ENCODE measurements around the gene SPECC1L.
A peak's percentile ranks its signal among the peaks of the same experiment; 100 is the strongest.

The SPECC1L gene

GRCh38 chr22:24338726-24339451, 68.3 kb downstream of the SPECC1L start:
- H3K4me1 Mint-ChIP-seq: peaks cover 8% of the 10 kb centered on the region
- H3K27me3 Mint-ChIP-seq: no peaks in the 10 kb centered on the region
- H3K9me3 Mint-ChIP-seq: no peaks in the 10 kb centered on the region
- ATAC-seq: no peak
- no peak overlapping the region for H3K4me3 Mint-ChIP-seq
- H3K27ac Mint-ChIP-seq: no peak overlapping the region
- DNase-seq: no peak

- Mint-ChIP-seq H3K4me1 (peaks cover 8% of the 10 kb centered on the region), H3K27ac (no peak overlapping the region), H3K4me3 (no peak overlapping the region), H3K9me3 (no peaks in the 10 kb centered on the region), H3K27me3 (no peaks in the 10 kb centered on the region)
- DNase-seq (no peak), ATAC-seq (no peak)
Observed at GRCh38 chr22:24339452-24339747, 68.8 kb downstream of the SPECC1L start.

GRCh38 chr22:24341627-24342026, 71.0 kb downstream of the SPECC1L start:
- H3K4me1 Mint-ChIP-seq: no peaks in the 10 kb centered on the region
- DNase-seq: no peak
- H3K4me3 Mint-ChIP-seq: no peak overlapping the region
- no peak for ATAC-seq
- peak overlapping the region in 1 of 2 donors; percentile 27 for H3K27ac Mint-ChIP-seq
- H3K9me3 Mint-ChIP-seq: no peaks in the 10 kb centered on the region
- H3K27me3 Mint-ChIP-seq: no peaks in the 10 kb centered on the region

GRCh38 chr22:24350627-24351026, 80.0 kb downstream of the SPECC1L start:
- Mint-ChIP-seq H3K27ac (no peak overlapping the region), H3K27me3 (no peaks in the 10 kb centered on the region), H3K4me1 (no peaks in the 10 kb centered on the region), H3K4me3 (no peak overlapping the region), H3K9me3 (no peaks in the 10 kb centered on the region)
- ATAC-seq: no peak
- no peak for DNase-seq

GRCh38 chr22:24353121-24353520, 82.5 kb downstream of the SPECC1L start:
- DNase-seq: no peak
- H3K4me3 Mint-ChIP-seq: no peak overlapping the region
- no peak for ATAC-seq
- no peak overlapping the region for H3K27ac Mint-ChIP-seq
- no peaks in the 10 kb centered on the region for H3K4me1 Mint-ChIP-seq
- H3K9me3 Mint-ChIP-seq: no peaks in the 10 kb centered on the region
- H3K27me3 Mint-ChIP-seq: no peaks in the 10 kb centered on the region

GRCh38 chr22:24355574-24355973, 84.9 kb downstream of the SPECC1L start:
- DNase-seq (no peak), ATAC-seq (no peak)
- H3K9me3 Mint-ChIP-seq: no peaks in the 10 kb centered on the region
- H3K4me1 Mint-ChIP-seq: no peaks in the 10 kb centered on the region
- H3K4me3 Mint-ChIP-seq: no peak overlapping the region
- no peak overlapping the region for H3K27ac Mint-ChIP-seq
- H3K27me3 Mint-ChIP-seq: no peaks in the 10 kb centered on the region

GRCh38 chr22:24357547-24357946, 86.9 kb downstream of the SPECC1L start:
- H3K4me3 Mint-ChIP-seq: no peak overlapping the region
- DNase-seq: no peak
- no peaks in the 10 kb centered on the region for H3K9me3 Mint-ChIP-seq
- H3K27me3 Mint-ChIP-seq: no peaks in the 10 kb centered on the region
- no peak overlapping the region for H3K27ac Mint-ChIP-seq
- ATAC-seq: no peak
- H3K4me1 Mint-ChIP-seq: no peaks in the 10 kb centered on the region

GRCh38 chr22:24358105-24358836, 87.6 kb downstream of the SPECC1L start:
- peak overlapping the region in 1 of 2 donors; percentile 21 for H3K27ac Mint-ChIP-seq
- no peaks in the 10 kb centered on the region for H3K9me3 Mint-ChIP-seq
- H3K27me3 Mint-ChIP-seq: no peaks in the 10 kb centered on the region
- H3K4me1 Mint-ChIP-seq: no peaks in the 10 kb centered on the region
- no peak for ATAC-seq
- no peak for DNase-seq
- no peak overlapping the region for H3K4me3 Mint-ChIP-seq

GRCh38 chr22:24359452-24360120, 89.0 kb downstream of the SPECC1L start:
- no peak for ATAC-seq
- Mint-ChIP-seq H3K9me3 (no peaks in the 10 kb centered on the region), H3K4me1 (no peaks in the 10 kb centered on the region), H3K4me3 (no peak overlapping the region), H3K27ac (peak overlapping the region in 1 of 2 donors; percentile 42), H3K27me3 (no peaks in the 10 kb centered on the region)
- no peak for DNase-seq

- H3K4me1 Mint-ChIP-seq: no peaks in the 10 kb centered on the region
- no peaks in the 10 kb centered on the region for H3K27me3 Mint-ChIP-seq
- no peak for DNase-seq
- peak overlapping the region in 1 of 2 donors; percentile 54 for H3K27ac Mint-ChIP-seq
- ATAC-seq: no peak
- no peaks in the 10 kb centered on the region for H3K9me3 Mint-ChIP-seq
- no peak overlapping the region for H3K4me3 Mint-ChIP-seq
Observed at GRCh38 chr22:24361976-24362646, 91.5 kb downstream of the SPECC1L start.

GRCh38 chr22:24363243-24363642, 92.6 kb downstream of the SPECC1L start:
- no peaks in the 10 kb centered on the region for H3K4me1 Mint-ChIP-seq
- ATAC-seq (no peak), DNase-seq (no peak)
- no peaks in the 10 kb centered on the region for H3K27me3 Mint-ChIP-seq
- H3K9me3 Mint-ChIP-seq: no peaks in the 10 kb centered on the region
- H3K27ac Mint-ChIP-seq: peak overlapping the region; percentile 31 to 68
- no peak overlapping the region for H3K4me3 Mint-ChIP-seq

- no peaks in the 10 kb centered on the region for H3K4me1 Mint-ChIP-seq
- ATAC-seq (no peak), DNase-seq (no peak)
- H3K4me3 Mint-ChIP-seq: no peak overlapping the region
- H3K27ac Mint-ChIP-seq: peak overlapping the region in 1 of 2 donors; percentile 34
- H3K27me3 Mint-ChIP-seq: no peaks in the 10 kb centered on the region
- H3K9me3 Mint-ChIP-seq: no peaks in the 10 kb centered on the region
Observed at GRCh38 chr22:24366701-24367100, 96.1 kb downstream of the SPECC1L start.

- no peaks in the 10 kb centered on the region for H3K9me3 Mint-ChIP-seq
- ATAC-seq (no peak), DNase-seq (no peak)
- H3K27ac Mint-ChIP-seq: no peak overlapping the region
- H3K4me3 Mint-ChIP-seq: no peak overlapping the region
- no peaks in the 10 kb centered on the region for H3K4me1 Mint-ChIP-seq
- no peaks in the 10 kb centered on the region for H3K27me3 Mint-ChIP-seq
Observed at GRCh38 chr22:24367841-24368240, 97.2 kb downstream of the SPECC1L start.

- Mint-ChIP-seq H3K4me1 (no peaks in the 10 kb centered on the region), H3K27me3 (no peaks in the 10 kb centered on the region), H3K4me3 (no peak overlapping the region), H3K27ac (no peak overlapping the region), H3K9me3 (no peaks in the 10 kb centered on the region)
- ATAC-seq (no peak), DNase-seq (no peak)
Observed at GRCh38 chr22:24370401-24370800, 99.8 kb downstream of the SPECC1L start.

- DNase-seq (no peak), ATAC-seq (no peak)
- H3K4me3 Mint-ChIP-seq: no peak overlapping the region
- H3K27me3 Mint-ChIP-seq: no peaks in the 10 kb centered on the region
- no peaks in the 10 kb centered on the region for H3K9me3 Mint-ChIP-seq
- no peak overlapping the region for H3K27ac Mint-ChIP-seq
- peaks cover 18% of the 10 kb centered on the region for H3K4me1 Mint-ChIP-seq
Observed at GRCh38 chr22:24376002-24376401, 105.4 kb downstream of the SPECC1L start.

- H3K9me3 Mint-ChIP-seq: no peaks in the 10 kb centered on the region
- peaks cover 18% of the 10 kb centered on the region for H3K4me1 Mint-ChIP-seq
- DNase-seq (no peak), ATAC-seq (no peak)
- H3K4me3 Mint-ChIP-seq: no peak overlapping the region
- no peaks in the 10 kb centered on the region for H3K27me3 Mint-ChIP-seq
- no peak overlapping the region for H3K27ac Mint-ChIP-seq
Observed at GRCh38 chr22:24376586-24376985, 106.0 kb downstream of the SPECC1L start.
